Measurements from ENCODE around the gene MRPL47.
A peak's percentile ranks its signal among the peaks of the same experiment; 100 is the strongest.

DNA sequence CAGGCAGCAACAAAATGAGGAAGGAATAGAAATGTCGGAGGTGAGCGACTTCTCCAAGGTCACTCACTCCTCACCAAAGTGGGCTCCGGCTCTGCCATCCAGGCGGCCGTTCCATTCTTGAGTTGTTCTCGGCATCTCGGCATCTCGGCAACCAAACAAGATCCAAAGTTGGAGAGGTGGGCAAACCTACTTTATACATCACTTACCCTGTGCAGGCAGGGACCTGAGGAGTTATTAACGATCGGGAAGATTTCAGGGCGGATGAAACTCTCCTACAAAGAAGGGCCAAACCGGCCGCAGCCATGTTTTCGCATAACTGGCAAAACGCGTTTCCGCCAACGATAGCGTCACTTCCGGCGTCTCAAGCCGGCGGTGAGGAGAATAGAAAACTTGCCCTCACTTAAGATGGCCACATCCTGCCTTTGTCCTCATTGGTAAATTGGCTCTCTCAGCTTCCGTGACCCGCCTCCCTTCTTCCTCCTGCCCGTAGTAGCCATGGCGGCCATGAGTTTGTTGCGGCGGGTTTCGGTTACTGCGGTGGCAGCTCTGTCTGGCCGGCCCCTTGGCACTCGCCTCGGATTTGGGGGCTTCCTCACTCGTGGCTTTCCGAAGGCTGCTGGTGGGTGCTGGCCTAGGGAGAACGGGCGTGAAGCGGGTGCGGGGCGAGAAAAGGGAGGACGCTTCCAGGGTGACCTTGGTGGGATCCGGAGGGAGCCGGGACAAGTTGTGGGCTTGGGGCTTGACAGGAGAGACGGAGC lies at the start of gene MRPL47, which contains the start of gene NDUFB5:
- TF ChIP-seq, protein P1, sequence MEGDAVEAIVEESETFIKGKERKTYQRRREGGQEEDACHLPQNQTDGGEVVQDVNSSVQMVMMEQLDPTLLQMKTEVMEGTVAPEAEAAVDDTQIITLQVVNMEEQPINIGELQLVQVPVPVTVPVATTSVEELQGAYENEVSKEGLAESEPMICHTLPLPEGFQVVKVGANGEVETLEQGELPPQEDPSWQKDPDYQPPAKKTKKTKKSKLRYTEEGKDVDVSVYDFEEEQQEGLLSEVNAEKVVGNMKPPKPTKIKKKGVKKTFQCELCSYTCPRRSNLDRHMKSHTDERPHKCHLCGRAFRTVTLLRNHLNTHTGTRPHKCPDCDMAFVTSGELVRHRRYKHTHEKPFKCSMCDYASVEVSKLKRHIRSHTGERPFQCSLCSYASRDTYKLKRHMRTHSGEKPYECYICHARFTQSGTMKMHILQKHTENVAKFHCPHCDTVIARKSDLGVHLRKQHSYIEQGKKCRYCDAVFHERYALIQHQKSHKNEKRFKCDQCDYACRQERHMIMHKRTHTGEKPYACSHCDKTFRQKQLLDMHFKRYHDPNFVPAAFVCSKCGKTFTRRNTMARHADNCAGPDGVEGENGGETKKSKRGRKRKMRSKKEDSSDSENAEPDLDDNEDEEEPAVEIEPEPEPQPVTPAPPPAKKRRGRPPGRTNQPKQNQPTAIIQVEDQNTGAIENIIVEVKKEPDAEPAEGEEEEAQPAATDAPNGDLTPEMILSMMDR (IDR thresholded peaks at IDR 0.05), result no peak
- TF ChIP-seq POLR2A (IDR thresholded peaks at IDR 0.05), result peak; percentile 63 to 83

All from Peyer's patch (tissue), 4 donors.